ENCODE results near the gene CFAP54.

DNA sequence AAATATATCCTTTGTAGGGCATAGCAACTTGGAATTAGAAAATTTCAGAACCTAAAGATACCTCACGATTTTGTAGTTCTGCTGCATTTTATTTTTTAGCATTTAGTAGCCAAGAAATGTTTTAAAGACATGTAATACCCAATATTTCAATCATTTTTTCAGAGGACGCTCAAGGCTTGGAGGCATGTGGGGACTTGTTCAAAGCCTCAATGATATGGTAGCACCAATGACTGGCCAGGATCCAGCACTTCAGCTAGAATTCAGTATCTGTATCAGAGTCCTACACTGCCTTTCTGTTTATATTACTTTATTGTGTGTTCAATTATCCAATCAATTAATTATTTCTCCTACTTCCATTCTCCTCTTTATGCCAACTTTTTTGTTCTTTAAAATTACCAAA is 262.8 kb downstream of the CFAP54 start:
- TF ChIP-seq, protein P1, sequence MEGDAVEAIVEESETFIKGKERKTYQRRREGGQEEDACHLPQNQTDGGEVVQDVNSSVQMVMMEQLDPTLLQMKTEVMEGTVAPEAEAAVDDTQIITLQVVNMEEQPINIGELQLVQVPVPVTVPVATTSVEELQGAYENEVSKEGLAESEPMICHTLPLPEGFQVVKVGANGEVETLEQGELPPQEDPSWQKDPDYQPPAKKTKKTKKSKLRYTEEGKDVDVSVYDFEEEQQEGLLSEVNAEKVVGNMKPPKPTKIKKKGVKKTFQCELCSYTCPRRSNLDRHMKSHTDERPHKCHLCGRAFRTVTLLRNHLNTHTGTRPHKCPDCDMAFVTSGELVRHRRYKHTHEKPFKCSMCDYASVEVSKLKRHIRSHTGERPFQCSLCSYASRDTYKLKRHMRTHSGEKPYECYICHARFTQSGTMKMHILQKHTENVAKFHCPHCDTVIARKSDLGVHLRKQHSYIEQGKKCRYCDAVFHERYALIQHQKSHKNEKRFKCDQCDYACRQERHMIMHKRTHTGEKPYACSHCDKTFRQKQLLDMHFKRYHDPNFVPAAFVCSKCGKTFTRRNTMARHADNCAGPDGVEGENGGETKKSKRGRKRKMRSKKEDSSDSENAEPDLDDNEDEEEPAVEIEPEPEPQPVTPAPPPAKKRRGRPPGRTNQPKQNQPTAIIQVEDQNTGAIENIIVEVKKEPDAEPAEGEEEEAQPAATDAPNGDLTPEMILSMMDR (IDR thresholded peaks at IDR 0.05) = no peak
- no peak for TF ChIP-seq POLR2A (IDR thresholded peaks at IDR 0.05)

Data from esophagus squamous epithelium (tissue), 4 donors.